Measurements from ENCODE around the gene IQGAP2.

IQGAP2 gene, protein sequence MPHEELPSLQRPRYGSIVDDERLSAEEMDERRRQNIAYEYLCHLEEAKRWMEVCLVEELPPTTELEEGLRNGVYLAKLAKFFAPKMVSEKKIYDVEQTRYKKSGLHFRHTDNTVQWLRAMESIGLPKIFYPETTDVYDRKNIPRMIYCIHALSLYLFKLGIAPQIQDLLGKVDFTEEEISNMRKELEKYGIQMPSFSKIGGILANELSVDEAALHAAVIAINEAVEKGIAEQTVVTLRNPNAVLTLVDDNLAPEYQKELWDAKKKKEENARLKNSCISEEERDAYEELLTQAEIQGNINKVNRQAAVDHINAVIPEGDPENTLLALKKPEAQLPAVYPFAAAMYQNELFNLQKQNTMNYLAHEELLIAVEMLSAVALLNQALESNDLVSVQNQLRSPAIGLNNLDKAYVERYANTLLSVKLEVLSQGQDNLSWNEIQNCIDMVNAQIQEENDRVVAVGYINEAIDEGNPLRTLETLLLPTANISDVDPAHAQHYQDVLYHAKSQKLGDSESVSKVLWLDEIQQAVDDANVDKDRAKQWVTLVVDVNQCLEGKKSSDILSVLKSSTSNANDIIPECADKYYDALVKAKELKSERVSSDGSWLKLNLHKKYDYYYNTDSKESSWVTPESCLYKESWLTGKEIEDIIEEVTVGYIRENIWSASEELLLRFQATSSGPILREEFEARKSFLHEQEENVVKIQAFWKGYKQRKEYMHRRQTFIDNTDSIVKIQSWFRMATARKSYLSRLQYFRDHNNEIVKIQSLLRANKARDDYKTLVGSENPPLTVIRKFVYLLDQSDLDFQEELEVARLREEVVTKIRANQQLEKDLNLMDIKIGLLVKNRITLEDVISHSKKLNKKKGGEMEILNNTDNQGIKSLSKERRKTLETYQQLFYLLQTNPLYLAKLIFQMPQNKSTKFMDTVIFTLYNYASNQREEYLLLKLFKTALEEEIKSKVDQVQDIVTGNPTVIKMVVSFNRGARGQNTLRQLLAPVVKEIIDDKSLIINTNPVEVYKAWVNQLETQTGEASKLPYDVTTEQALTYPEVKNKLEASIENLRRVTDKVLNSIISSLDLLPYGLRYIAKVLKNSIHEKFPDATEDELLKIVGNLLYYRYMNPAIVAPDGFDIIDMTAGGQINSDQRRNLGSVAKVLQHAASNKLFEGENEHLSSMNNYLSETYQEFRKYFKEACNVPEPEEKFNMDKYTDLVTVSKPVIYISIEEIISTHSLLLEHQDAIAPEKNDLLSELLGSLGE (N-terminal part only)

DNA sequence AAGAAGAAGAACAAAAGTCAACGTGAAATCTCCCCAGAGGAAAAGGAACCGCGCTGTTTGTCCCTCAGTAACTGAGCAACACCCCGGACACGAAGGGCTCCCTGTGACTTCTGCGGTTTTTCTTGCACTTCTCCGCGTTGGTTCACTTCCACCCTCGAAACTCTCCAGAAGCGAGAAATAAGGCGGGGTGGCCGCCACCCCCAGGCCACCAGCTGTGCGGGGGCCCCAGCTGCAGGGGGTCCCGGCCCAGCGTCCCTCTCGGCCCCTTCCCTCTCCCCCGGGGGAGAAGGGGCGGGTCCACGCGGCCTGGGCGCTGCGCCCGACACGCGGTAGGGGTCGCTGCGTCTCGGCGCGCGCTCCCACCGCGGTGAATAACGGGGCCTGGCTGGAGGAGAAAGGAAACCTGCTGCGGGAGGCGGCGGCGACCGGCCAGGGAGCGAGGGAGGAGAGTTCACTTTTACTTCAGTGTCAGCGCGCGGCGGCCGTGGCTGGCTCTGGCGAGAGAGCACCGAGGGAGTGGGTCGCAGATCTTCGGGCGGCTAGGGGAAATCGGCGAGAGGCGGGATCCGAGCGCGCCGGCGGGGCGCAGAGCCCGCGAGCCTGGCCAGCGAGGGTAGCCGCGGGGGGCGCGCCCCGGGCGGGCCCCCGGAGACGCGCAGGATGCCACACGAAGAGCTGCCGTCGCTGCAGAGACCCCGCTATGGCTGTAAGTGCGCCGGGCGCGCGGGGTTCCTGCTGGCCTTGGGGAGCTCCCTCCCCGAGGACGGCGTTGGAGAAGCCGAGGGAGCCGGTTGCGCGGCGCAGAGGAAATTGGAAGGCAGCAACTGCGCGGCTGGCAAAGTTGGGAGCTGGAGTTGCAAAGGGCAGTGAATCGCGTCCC is at the start of gene IQGAP2:
TSS of gene IQGAP2 (plus strand) at position 400 of the 880 bp plus-strand sequence. CDS start at position 661, 261 bp downstream.
- peak within 1 kb of the TSS; percentile 93 for H3K4me3 ChIP-seq (ENCODE audit: low read depth, low read length)
- TF ChIP-seq, protein P1, sequence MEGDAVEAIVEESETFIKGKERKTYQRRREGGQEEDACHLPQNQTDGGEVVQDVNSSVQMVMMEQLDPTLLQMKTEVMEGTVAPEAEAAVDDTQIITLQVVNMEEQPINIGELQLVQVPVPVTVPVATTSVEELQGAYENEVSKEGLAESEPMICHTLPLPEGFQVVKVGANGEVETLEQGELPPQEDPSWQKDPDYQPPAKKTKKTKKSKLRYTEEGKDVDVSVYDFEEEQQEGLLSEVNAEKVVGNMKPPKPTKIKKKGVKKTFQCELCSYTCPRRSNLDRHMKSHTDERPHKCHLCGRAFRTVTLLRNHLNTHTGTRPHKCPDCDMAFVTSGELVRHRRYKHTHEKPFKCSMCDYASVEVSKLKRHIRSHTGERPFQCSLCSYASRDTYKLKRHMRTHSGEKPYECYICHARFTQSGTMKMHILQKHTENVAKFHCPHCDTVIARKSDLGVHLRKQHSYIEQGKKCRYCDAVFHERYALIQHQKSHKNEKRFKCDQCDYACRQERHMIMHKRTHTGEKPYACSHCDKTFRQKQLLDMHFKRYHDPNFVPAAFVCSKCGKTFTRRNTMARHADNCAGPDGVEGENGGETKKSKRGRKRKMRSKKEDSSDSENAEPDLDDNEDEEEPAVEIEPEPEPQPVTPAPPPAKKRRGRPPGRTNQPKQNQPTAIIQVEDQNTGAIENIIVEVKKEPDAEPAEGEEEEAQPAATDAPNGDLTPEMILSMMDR (IDR thresholded peaks at IDR 0.05; ENCODE audit: borderline replicate concordance, insufficient read depth, low read depth, low read length) = peak; percentile 89

DNA sequence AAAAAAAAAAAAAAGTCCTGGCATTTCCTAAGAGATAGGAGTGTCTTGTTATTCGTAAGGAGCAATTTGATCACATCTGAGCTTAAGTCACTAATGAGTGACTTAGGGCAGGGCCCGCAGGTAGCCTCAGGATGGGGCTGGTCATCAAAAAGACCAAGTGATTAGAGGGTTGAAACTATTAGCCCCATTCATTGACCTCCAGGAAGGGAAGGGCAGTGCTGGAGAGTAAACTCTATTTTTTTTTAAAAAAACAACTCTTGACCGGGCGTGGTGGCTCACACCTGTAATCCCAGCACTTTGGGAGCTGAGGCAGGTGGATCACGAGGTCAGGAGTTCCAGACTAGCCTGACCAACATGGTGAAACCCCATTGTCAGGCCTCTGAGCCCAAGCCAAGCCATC is 46.2 kb upstream of the IQGAP2 start:
- no peak overlapping the region for H3K4me3 ChIP-seq (ENCODE audit: low read depth, low read length)
- TF ChIP-seq, protein P1 (IDR thresholded peaks at IDR 0.05; ENCODE audit: borderline replicate concordance, insufficient read depth, low read depth, low read length) = no peak

DNA sequence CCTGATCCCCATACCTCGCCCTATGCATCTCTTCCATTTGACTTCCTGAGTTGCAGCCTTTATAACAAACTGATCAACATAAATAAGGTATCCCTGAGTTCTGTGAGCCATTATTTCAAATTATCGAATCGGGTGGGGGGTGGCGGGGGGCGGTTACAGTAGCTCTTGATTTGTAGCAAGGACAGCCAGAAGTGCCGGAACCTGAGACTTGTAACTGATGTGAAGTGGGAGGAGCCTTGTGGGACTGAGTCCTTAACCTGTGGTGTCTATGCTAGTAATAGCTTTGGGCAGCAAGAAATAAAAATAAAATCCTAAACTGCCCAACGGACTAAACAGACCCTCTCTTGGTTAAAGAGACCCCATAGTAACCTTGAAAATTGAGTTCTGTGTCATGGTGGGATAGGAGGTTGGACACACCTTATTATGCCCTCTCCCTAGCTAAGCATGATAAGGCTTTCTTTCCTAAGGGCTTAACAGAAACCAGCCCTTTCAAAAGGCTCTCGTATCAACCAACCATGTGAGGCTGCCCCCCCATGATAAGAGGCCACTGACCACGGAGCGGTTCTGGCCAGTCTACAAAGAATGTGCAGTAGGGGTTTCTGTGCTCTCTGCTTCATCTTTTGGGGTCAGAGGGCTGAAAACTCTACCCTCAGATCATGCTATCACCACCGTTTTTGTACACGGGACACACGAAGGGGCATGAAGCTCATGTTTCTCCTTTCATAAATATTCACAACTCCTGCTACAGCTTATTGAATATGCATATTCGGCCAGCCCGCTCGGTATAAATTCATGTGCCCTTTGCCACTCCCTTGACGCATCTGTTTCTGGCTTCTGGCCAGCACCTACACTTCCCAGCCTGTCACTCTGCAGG is 39.5 kb upstream of the IQGAP2 start:
- H3K4me3 ChIP-seq (ENCODE audit: low read depth, low read length) = no peak overlapping the region
- TF ChIP-seq, protein P1 (IDR thresholded peaks at IDR 0.05; ENCODE audit: borderline replicate concordance, insufficient read depth, low read depth, low read length) = no peak

DNA sequence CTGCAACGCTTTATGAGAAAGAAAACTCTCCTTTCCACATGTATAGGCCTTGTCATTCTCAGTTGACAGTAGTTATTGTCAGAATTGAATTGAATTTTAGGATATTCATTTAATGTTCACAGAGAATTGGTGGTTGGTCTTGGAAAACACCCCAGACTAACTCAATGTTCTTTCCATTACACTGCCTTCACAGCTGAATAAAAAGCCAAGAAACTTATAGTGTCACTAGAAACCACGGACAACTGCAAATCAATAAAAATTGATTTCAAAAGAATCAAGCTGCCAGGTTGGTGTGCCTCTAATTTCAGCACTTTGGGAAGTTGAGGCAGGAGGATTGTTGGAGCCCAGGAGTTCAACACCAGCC is 38.9 kb upstream of the IQGAP2 start:
- no peak overlapping the region for H3K4me3 ChIP-seq (ENCODE audit: low read depth, low read length)
- TF ChIP-seq, protein P1 (IDR thresholded peaks at IDR 0.05; ENCODE audit: borderline replicate concordance, insufficient read depth, low read depth, low read length) = no peak

DNA sequence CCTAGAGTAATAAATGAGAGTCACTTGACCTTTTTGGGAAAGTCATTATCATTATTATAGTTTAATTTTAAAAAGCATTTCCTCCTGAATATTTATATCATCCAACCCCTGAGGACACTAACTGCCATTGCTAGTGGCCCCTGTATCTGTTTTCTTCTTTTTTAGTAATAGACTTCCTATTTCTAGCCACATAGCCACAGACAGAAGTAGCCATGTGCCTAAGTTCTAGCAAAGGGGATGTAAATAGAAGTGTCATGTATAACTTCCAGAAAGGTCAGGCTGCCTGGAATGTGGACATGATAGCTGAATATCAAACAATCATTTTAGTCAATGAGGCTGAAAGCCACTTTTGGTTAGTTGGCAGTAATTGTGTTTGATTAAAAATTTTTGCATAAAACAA is 37.5 kb upstream of the IQGAP2 start:
- no peak overlapping the region for H3K4me3 ChIP-seq (ENCODE audit: low read depth, low read length)
- TF ChIP-seq, protein P1 (IDR thresholded peaks at IDR 0.05; ENCODE audit: borderline replicate concordance, insufficient read depth, low read depth, low read length) = no peak

Data from GM12875 (cell line).